Activated naive CD8-positive, alpha-beta T cell treated with anti-CD3 and anti-CD28 coated beads, Interleukin-2, amount 50 U/mL, for 24 hours (primary cell): ENCODE results near the gene NUDT8.
A peak's percentile ranks its signal among the peaks of the same experiment; 100 is the strongest.
"Not testable (repeated sequence)": the region's sequence is repeated elsewhere in the genome, so short reads cannot be mapped to it uniquely, and the experiment has no call there.

Experiments used
- ATAC-seq: fragments of 150-1000 bp; cut with Tn5 transposase; one replicate; pipeline ENCODE4 v1.10.0; 2021
- DNase-seq: peaks from one replicate; pipeline ENCODE4 v3.0.0; 2021
- H3K27ac Mint-ChIP-seq: one replicate; pipeline ENCODE4 v1.8.0; 2021; ENCODE audit warnings: mild to moderate bottlenecking, mixed read lengths
- H3K27me3 Mint-ChIP-seq: one replicate; pipeline ENCODE4 v1.8.0; 2021; ENCODE audit warnings: mixed read lengths
- H3K36me3 Mint-ChIP-seq: one replicate; pipeline ENCODE4 v1.8.0; 2021; ENCODE audit warnings: low read depth, mixed read lengths
- H3K4me1 Mint-ChIP-seq: one replicate; pipeline ENCODE4 v1.8.0; 2021; ENCODE audit warnings: mixed read lengths
- H3K4me3 Mint-ChIP-seq: one replicate; pipeline ENCODE4 v1.8.0; 2021; ENCODE audit warnings: mild to moderate bottlenecking, moderate library complexity, mixed read lengths
- H3K9me3 Mint-ChIP-seq: one replicate; pipeline ENCODE4 v1.8.0; 2021; ENCODE audit warnings: mixed read lengths

Gene NUDT8

DNA sequence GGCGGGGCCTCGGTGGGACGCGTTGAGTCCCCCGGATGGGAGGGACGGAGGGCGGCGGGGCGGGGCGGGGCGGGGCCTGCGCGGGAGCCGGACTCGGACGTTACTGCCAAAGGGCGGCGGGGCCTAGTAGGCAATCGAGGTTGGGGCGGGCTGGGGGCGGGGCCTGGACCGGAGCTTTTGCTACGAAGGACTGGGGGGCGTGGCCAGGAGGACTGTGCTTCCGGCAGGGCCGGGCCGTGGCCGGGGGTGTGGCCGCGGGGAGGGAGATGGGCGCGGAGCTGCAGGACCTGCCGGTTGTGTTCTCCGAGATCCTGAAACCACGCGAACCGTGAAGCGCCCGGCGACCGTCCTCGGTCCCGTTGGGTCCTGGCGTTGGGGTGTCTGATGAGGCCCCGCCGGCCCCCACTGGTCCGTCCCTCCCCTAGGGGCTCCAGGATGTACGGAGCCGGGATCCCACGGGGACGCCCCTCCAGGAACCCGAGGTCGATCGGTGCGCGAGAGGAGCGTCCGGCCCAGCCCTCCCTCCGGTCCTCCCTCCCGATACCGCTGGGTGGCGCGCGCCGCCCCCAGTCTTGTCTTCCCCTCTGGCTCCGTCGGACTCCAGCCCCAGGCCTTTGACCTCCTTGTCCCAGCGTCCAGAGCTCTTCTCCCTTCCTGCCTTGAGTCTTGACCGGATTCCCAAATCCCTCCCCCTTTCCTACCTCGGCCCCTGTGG lies 648 bp upstream of the NUDT8 start:
- Mint-ChIP-seq H3K27ac (peak overlapping the region; percentile 84), H3K4me3 (peak overlapping the region; percentile 75), H3K4me1 (peaks cover 5% of the 10 kb centered on the region), H3K9me3 (no peaks in the 10 kb centered on the region), H3K27me3 (no peaks in the 10 kb centered on the region), H3K36me3 (peaks cover 5% of the 10 kb centered on the region)
- ATAC-seq (peak; percentile 71), DNase-seq (peak; percentile 97)

DNA sequence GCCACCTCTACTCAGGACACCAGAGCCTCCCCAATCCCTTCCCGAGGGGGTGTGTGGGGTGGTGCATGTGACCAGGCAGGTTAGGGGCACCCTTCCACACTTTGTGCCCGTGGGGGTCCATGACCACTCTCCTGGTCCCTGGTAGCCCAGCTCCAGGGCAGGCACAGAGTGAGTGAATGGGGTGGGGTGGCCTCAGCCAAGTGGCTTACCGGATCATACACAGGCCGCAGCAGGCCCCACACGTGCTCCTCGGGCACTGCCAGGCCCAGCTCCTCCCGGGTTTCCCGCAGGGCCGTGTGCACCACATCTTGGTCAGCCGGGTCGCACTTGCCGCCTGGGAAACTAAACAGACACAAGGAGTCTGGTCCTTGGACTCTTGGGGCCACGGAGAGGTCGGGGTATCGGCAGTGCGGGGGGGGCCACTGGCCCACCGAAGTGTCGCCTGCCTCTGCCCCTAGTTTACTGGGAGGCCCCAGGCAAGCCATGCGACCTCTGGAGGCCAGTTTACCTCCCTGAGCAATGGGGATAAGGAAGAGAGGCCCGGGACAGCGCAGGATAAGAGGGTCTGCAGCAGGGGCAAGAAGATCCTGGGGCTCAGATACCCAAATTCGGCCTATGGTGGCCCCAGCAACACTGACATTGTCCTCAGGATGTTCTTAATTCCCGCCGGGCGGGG lies 889 bp downstream of the NUDT8 start:
- H3K27me3 Mint-ChIP-seq = no peaks in the 10 kb centered on the region
- H3K27ac Mint-ChIP-seq = no peak overlapping the region

DNA sequence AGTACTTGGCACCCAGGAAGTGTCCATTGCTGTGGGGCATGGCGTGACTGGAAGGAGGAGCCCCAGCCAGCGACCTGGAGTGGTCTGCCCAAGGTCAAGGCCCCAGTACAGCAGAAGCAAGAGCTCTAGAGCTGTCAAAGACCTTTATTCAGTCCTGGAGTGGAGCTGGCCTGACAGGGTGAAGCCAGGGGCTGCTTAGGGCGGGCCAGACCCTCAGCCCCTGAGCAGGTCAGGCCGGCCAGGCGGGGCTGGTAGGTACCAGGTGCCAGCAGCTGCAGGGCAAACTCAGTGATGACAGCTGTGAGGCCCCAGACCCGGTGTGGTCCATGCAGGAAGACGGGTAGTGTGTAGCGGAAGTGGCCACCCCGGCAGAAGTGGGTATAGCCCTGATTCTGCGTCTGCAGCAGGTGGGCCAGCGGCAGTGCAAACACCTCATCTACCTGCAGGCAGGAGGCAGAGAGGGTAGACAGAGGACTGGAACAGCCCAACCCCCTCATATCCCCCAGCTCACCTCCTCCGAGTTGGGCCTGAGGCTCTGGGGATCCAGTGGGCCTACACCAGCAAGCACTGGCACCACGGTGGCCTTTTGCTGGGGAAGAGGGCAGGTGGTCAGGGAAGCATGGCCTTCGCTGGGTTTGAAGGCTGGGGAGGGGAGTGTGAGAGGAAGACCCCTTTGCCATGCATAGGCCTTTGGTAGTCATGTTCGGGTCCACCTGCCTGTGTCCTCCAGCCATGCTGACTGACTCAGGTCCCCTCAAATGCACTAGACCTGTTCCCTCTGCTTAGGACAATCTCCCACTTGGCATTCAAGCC lies 1.7 kb downstream of the NUDT8 start:
- peak overlapping the region; percentile 75 for H3K4me3 Mint-ChIP-seq
- no peak overlapping the region for H3K27ac Mint-ChIP-seq
- no peak for ATAC-seq
- no peaks in the 10 kb centered on the region for H3K27me3 Mint-ChIP-seq
- H3K4me1 Mint-ChIP-seq = peaks cover 5% of the 10 kb centered on the region
- DNase-seq = no peak
- H3K36me3 Mint-ChIP-seq = peaks cover 5% of the 10 kb centered on the region
- H3K9me3 Mint-ChIP-seq = no peaks in the 10 kb centered on the region

More for the DNA sequence above, 889 bp downstream of the NUDT8 start:
- Mint-ChIP-seq H3K4me3 (peak overlapping the region; percentile 75), H3K4me1 (peaks cover 5% of the 10 kb centered on the region), H3K9me3 (no peaks in the 10 kb centered on the region), H3K36me3 (peaks cover 5% of the 10 kb centered on the region)
- ATAC-seq (no peak), DNase-seq (no peak)

DNA sequence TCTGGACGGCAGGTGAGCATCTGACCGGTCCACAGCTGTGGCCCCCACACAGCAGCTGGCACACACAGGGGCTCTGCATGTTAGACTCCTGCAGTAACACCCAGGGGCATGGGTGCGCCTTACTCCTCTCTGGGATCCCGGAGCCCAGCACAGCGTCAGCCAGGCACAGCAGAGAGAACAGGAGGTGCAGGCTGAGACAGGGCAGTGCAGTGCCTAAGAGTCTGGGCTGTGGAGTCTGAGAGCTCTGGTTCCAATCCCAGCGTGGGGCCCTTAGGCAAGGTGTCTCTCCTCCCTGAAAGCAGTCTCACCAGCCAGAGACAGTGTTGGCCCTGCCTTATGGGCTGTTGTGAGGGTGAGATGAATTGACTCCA lies 2.3 kb downstream of the NUDT8 start:
- H3K4me3 Mint-ChIP-seq = no peak overlapping the region
- no peaks in the 10 kb centered on the region for H3K9me3 Mint-ChIP-seq
- no peaks in the 10 kb centered on the region for H3K27me3 Mint-ChIP-seq
- H3K4me1 Mint-ChIP-seq = peaks cover 5% of the 10 kb centered on the region
- no peak overlapping the region for H3K27ac Mint-ChIP-seq
- peaks cover 5% of the 10 kb centered on the region for H3K36me3 Mint-ChIP-seq
- DNase-seq = no peak
- no peak for ATAC-seq

DNA sequence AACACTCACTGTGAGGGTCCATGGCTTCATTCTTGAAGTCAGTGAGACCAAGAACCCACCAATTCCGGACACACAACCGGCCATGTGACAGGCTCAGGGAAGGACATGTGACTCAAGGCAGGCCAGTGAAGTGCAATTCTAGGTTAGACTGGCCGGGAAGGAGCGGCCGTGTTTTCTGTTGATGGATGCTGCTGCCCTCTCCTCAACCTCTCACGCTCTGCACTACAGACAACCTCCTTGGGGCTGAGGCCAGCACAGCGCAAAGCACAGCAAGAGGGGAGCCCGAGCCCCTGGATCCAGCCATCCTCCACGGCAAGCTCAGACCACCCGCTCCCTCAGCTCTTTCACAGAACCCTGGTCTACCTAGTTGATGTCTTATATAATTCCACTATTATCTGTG lies 2.8 kb downstream of the NUDT8 start:
- ATAC-seq = no peak
- DNase-seq = no peak
- Mint-ChIP-seq H3K27ac (no peak overlapping the region), H3K4me1 (peaks cover 5% of the 10 kb centered on the region), H3K27me3 (no peaks in the 10 kb centered on the region), H3K36me3 (peaks cover 5% of the 10 kb centered on the region), H3K9me3 (no peaks in the 10 kb centered on the region), H3K4me3 (no peak overlapping the region)

DNA sequence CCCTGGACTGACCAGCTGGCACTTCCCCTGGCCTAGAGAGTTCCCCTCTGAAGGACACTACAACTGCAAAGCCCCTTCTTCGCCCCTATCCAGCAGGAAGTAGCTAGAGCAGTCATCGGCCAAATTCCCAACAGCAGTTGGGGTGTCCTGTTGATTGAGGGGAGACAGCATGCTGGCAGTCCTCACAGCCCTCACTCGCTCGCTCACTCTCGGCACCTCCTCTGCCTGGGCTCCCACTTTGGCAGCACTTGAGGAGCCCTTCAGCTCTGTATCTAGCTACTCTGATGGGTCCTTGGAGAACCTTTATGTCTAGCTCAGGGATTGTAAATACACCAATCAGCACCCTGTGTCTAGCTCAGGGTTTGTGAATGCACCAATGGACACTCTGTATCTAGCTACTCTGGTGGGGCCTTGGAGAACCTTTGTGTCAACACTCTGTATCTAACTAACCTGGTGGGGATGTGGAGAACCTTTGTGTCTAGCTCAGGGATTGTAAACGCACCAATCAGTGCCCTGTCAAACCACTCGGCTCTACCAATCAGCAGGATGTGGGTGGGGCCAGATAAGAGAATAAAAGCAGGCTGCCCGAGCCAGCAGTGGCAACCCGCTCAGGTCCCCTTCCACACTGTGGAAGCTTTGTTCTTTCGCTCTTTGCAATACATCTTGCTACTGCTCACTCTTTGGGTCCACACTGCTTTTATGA lies 3.5 kb downstream of the NUDT8 start:
- not testable (repeated sequence) for H3K27me3 Mint-ChIP-seq, H3K4me1 Mint-ChIP-seq, ATAC-seq, H3K4me3 Mint-ChIP-seq, H3K9me3 Mint-ChIP-seq, H3K27ac Mint-ChIP-seq, H3K36me3 Mint-ChIP-seq, DNase-seq

DNA sequence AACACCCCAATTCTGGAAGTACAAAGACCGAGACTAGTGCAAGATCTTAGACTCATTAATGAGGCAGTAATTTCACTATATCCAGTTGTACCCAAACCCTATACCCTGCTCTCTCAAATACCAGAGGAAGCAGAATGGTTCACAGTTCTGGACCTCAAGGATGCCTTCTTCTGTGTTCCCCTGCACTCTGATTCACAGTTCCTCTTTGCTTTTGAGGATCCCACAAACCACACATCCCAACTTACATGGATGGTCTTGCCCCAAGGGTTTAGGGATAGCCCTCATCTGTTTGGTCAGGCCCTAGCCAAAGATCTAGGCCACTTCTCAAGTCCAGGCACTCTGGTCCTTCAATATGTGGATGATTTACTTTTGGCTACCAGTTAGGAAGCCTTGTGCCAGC lies 5.9 kb downstream of the NUDT8 start:
- not testable (repeated sequence) for H3K36me3 Mint-ChIP-seq, H3K9me3 Mint-ChIP-seq, H3K4me3 Mint-ChIP-seq

DNA sequence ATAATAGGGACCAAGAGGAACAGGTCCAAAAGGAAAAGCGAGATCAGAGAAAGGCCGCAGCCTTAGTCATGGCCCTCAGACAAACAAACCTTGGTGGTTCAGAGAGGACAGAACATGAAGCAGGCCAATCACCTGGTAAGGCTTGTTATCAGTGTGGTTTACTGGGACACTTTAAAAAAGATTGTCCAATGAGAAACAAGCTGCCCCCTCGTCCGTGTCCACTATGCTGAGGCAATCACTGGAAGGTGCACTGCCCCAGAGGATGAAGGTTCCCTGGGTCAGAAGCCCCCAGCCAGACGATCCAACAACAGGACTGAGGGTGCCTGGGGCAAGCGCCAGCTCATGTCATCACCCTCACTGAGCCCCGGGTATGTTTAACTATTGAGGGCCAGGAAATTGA lies 6.8 kb downstream of the NUDT8 start:
- not testable (repeated sequence) for H3K36me3 Mint-ChIP-seq, H3K27me3 Mint-ChIP-seq, H3K4me1 Mint-ChIP-seq, H3K9me3 Mint-ChIP-seq, H3K4me3 Mint-ChIP-seq, ATAC-seq, H3K27ac Mint-ChIP-seq, DNase-seq

More for the DNA sequence above, 5.9 kb downstream of the NUDT8 start:
- H3K27ac Mint-ChIP-seq, ATAC-seq, H3K27me3 Mint-ChIP-seq, H3K4me1 Mint-ChIP-seq, DNase-seq: not testable (repeated sequence)

DNA sequence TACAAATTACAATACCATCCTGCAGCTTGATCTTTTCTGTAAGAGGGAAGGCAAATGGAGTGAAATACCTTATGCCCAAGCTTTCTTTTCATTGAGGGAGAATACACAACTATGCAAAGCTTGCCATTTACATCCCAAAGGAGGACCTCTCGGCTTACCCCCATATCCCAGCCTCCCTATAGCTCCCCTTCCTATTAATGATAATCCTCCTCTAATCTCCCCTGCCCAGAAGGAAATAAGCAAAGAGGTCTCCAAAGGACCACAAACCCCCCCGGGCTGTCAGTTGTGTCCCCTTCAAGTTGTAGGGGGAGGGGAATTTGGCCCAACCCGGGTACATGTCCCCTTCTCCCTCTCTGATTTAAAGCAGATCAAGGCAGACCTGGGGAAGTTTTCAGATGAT lies 7.8 kb downstream of the NUDT8 start:
- H3K27ac Mint-ChIP-seq, H3K27me3 Mint-ChIP-seq, H3K4me3 Mint-ChIP-seq, DNase-seq, H3K36me3 Mint-ChIP-seq, H3K9me3 Mint-ChIP-seq, H3K4me1 Mint-ChIP-seq, ATAC-seq: not testable (repeated sequence)

DNA sequence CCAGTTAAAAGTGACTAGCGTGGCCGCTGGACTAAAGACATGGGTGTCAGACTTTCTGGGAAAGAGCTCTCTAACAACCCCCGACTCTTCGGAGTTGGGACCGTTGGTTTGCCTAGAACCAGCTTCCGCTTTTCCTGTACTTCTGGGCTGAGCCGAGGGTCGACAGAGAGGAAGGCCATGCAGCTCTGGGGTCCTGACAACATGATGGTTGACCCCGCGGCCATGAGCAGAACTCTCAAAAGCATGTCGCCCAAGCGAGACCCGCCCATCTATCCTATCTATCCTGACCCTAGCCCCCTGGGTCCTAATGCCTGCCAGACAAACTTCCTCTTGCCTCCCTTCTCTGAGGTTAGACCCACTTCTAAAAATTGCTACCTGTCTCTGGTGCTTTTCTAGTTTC lies 9.1 kb downstream of the NUDT8 start:
- DNase-seq, H3K36me3 Mint-ChIP-seq, H3K27ac Mint-ChIP-seq, H3K9me3 Mint-ChIP-seq, H3K4me1 Mint-ChIP-seq, H3K4me3 Mint-ChIP-seq, H3K27me3 Mint-ChIP-seq, ATAC-seq: not testable (repeated sequence)

DNA sequence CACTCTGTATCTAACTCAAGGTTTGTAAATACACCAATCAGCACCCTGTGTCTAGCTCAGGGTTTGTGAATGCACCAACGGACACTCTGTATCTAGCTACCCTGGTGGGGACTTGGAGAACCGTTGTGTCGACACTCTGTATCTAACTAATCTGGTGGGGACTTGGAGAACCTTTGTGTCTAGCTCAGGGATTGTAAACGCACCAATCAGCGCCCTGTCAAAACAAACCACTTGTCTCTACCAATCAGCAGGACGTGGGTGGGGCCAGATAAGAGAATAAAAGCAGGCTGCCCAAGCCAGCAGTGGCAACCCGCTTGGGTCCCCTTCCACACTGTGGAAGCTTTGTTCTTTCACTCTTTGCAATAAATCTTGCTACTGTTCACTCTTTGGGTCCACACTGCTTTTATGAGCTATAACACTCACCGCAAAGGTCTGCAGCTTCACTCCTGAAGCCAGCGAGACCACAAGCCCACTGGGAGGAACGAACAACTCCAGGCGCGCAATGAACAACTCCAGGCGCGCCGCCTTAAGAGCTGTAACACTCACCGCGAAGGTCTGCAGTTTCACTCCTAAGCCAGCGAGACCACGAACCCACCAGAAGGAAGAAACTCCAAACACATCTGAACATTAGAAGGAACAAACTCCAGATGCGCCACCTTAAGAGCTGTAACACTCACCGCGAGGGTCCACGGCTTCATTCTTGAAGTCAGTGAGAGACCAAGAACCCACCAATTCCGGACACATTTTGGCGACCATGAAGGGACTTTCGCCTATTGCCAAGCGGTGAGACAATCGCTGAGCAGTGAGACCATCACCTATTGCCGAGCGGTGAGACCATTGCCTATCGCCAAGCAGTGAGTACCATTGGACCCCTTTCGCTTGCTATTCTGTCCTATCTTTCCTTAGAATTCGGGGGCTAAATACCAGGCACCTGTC lies 9.8 kb downstream of the NUDT8 start:
- not testable (repeated sequence) for H3K9me3 Mint-ChIP-seq, H3K27me3 Mint-ChIP-seq, DNase-seq, H3K4me3 Mint-ChIP-seq, H3K36me3 Mint-ChIP-seq, ATAC-seq, H3K27ac Mint-ChIP-seq
- peaks cover 14% of the 10 kb centered on the region for H3K4me1 Mint-ChIP-seq

DNA sequence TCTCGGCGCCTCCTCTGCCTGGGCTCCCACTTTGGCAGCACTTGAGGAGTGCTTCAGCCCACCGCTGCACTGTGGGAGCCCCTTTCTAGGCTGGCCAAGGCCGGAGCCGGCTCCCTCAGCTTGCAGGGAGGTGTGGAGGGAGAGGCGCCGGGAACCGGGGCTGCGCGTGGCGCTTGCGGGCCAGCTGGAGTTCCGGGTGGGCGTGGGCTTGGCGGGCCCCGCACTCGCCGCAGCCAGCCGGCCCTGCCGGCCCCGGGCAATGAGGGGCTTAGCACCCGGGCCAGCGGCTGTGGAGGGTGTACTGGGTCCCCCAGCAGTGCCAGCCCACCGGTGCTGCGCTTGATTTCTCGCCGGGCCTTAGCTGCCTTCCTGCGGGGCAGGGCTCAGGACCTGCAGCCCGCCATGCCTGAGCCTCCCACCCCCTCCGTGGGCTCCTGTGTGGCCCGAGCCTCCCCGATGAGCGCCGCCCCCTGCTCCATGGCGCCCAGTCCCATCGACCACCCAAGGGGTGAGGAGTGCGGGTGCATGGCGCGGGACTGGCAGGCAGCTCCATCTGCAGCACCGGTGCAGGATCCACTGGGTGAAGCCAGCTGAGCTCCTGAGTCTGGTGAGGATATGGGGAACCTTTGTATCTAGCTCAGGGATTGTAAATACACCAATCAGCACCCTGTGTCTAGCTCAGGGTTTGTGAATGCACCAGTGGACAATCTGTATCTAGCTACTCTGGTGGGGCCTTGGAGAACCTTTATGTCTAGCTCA lies 10.7 kb downstream of the NUDT8 start:
- ATAC-seq, H3K9me3 Mint-ChIP-seq, H3K27ac Mint-ChIP-seq, H3K36me3 Mint-ChIP-seq, DNase-seq, H3K27me3 Mint-ChIP-seq, H3K4me3 Mint-ChIP-seq: not testable (repeated sequence)
- peaks cover 23% of the 10 kb centered on the region for H3K4me1 Mint-ChIP-seq

DNA sequence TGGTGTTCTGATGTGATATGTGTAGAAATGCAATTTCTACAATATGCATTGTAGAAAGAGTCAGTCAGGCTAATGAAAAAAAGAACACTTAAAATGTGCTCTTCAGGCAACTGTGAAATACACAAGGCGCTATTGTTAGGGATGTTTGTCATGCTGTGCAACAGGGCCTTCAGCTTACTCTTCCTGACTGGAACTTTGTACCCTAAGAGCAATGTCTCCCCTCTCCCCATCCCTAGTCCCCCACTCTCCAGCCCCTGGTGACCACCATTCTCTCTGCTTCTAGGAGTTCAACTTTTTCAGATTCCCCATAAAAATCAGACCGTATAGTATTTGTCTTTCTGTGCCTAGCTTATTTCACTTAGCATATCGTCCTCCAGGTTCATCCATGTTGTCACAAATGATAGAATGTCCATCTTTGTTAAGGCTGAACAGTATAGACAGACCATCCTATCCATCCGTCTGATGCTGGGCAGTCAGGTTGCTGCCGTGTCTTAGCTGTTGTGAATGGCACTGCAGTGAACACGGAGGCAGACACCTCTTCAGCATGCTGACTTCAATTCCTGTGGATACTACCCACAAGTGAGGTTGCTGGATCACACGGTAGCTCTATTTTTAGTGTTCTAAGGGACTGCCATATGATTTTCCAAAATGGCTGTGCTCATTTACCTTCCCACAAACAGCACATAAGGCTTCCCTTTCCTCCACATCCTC lies 12.3 kb downstream of the NUDT8 start:
- peak overlapping the region; percentile 4 for H3K4me3 Mint-ChIP-seq
- peaks cover 1% of the 10 kb centered on the region for H3K27me3 Mint-ChIP-seq
- peaks cover 37% of the 10 kb centered on the region for H3K4me1 Mint-ChIP-seq
- no peak for ATAC-seq
- peaks cover 9% of the 10 kb centered on the region for H3K36me3 Mint-ChIP-seq
- no peak for DNase-seq
- peak overlapping the region; percentile 56 for H3K27ac Mint-ChIP-seq
- H3K9me3 Mint-ChIP-seq = no peaks in the 10 kb centered on the region
